SK-N-SH treated with all-trans-retinoic acid at 6 μM for 48 hours (cell line): ENCODE measurements around the gene SH3PXD2A.
A peak's percentile ranks its signal among the peaks of the same experiment; 100 is the strongest.

Experiments used
- ATAC-seq: fragments of 200-7000 bp; cut with Tn5 transposase; 3 replicates; pipeline ENCODE4 v1.9.1; 2020; ENCODE audit warnings: mild to moderate bottlenecking, moderate library complexity
- ARNTL ChIP-seq: fragments of 450-650 bp; formaldehyde crosslinking; IDR thresholded peaks from 2 replicates; pipeline ENCODE4 v1.5.0; 2020; ENCODE audit warnings: low read depth, mild to moderate bottlenecking, moderate library complexity, borderline replicate concordance
- BACH2 ChIP-seq: fragments of 250-450 bp; sonication (Bioruptor Pico); IDR thresholded peaks from 2 replicates; pipeline ENCODE4 v1.9.0; 2021; ENCODE audit warnings: mild to moderate bottlenecking, borderline replicate concordance
- CREB5 ChIP-seq: fragments of 250-450 bp; sonication (Bioruptor Pico); IDR thresholded peaks from 2 replicates; pipeline ENCODE4 v1.5.1; 2020; ENCODE audit warnings: low read depth, mild to moderate bottlenecking, moderate library complexity
- CSDC2 ChIP-seq: fragments of 250-450 bp; sonication (Bioruptor Pico); IDR thresholded peaks from 2 replicates; pipeline ENCODE4 v1.5.0; 2020; ENCODE audit warnings: mild to moderate bottlenecking, moderate library complexity
- CSRNP3 ChIP-seq: fragments of 250-450 bp; sonication (Bioruptor Pico); IDR thresholded peaks from 2 replicates; pipeline ENCODE4 v1.5.1; 2021; ENCODE audit warnings: mild to moderate bottlenecking, moderate library complexity
- ESRRG ChIP-seq: fragments of 250-450 bp; sonication (Bioruptor Pico); IDR thresholded peaks from 2 replicates; pipeline ENCODE4 v1.6.1; 2021; ENCODE audit warnings: mild to moderate bottlenecking
- GLIS3 ChIP-seq: fragments of 250-450 bp; sonication (Bioruptor Pico); IDR thresholded peaks from 2 replicates; pipeline ENCODE4 v1.5.0; 2020; ENCODE audit warnings: mild to moderate bottlenecking, moderate library complexity
- ISL1 ChIP-seq: fragments of 250-450 bp; sonication (Bioruptor Pico); IDR thresholded peaks from 2 replicates; pipeline ENCODE4 v2.1.2; 2022; ENCODE audit warnings: mild to moderate bottlenecking, moderate library complexity
- OSR1 ChIP-seq: fragments of 250-450 bp; sonication (Bioruptor Pico); IDR thresholded peaks from 2 replicates; pipeline ENCODE4 v1.8.0; 2022; ENCODE audit warnings: moderate library complexity, mild to moderate bottlenecking, inconsistent platforms
- POU6F1 ChIP-seq: fragments of 250-450 bp; sonication (Bioruptor Pico); IDR thresholded peaks from 2 replicates; pipeline ENCODE4 v1.8.0; 2021; ENCODE audit warnings: low read depth, mild to moderate bottlenecking, moderate library complexity, borderline replicate concordance
- RARB ChIP-seq: fragments of 250-450 bp; sonication (Bioruptor Pico); IDR thresholded peaks from 2 replicates; pipeline ENCODE4 v1.8.0; 2021; ENCODE audit warnings: mild to moderate bottlenecking, moderate library complexity
- SNAI2 ChIP-seq: fragments of 250-450 bp; sonication (Bioruptor Pico); IDR thresholded peaks from 2 replicates; pipeline ENCODE4 v1.5.0; 2020; ENCODE audit warnings: mild to moderate bottlenecking, moderate library complexity
- TCF4 ChIP-seq: fragments of 250-450 bp; sonication (Bioruptor Pico); IDR thresholded peaks from 2 replicates; pipeline ENCODE4 v1.8.0; 2021; ENCODE audit warnings: mild to moderate bottlenecking, moderate library complexity, borderline replicate concordance
- TOX ChIP-seq: fragments of 250-450 bp; sonication (Bioruptor Pico); IDR thresholded peaks from 2 replicates; pipeline ENCODE4 v1.8.0; 2021; ENCODE audit warnings: mild to moderate bottlenecking, moderate library complexity, borderline replicate concordance
- TSHZ2 ChIP-seq: fragments of 250-450 bp; sonication (Bioruptor Pico); IDR thresholded peaks from 2 replicates; pipeline ENCODE4 v1.5.0; 2020; ENCODE audit warnings: mild to moderate bottlenecking, moderate library complexity
- ZC3H10 ChIP-seq: fragments of 250-450 bp; sonication (Bioruptor Pico); IDR thresholded peaks from 2 replicates; pipeline ENCODE4 v1.5.1; 2021; ENCODE audit warnings: mild to moderate bottlenecking, moderate library complexity
- ZFP3 ChIP-seq: fragments of 250-450 bp; sonication (Bioruptor Pico); IDR thresholded peaks from 2 replicates; pipeline ENCODE4 v1.5.0; 2020; ENCODE audit warnings: mild to moderate bottlenecking, moderate library complexity
- ZNF70 ChIP-seq: fragments of 450-650 bp; formaldehyde crosslinking; IDR thresholded peaks from 2 replicates; pipeline ENCODE4 v1.5.0; 2020; ENCODE audit warnings: mild to moderate bottlenecking, moderate library complexity
- ZNF8 ChIP-seq: fragments of 450-650 bp; formaldehyde crosslinking; IDR thresholded peaks from 2 replicates; pipeline ENCODE4 v1.5.0; 2020; ENCODE audit warnings: mild to moderate bottlenecking, moderate library complexity
- TF ChIP-seq, protein P1 (sequence below): fragments of 250-450 bp; sonication (Bioruptor Pico); IDR thresholded peaks from 2 replicates; pipeline ENCODE4 v1.8.0; 2020; ENCODE audit warnings: mild to moderate bottlenecking, moderate library complexity, borderline replicate concordance

SH3PXD2A gene

GRCh38 chr10:103758294-103758681 is 97.1 kb downstream of the SH3PXD2A start:
- TF ChIP-seq ZNF8 (CRISPR knock-in tag), result no peak
- no peak for TF ChIP-seq ISL1 (CRISPR knock-in tag)
- TF ChIP-seq, protein P1, sequence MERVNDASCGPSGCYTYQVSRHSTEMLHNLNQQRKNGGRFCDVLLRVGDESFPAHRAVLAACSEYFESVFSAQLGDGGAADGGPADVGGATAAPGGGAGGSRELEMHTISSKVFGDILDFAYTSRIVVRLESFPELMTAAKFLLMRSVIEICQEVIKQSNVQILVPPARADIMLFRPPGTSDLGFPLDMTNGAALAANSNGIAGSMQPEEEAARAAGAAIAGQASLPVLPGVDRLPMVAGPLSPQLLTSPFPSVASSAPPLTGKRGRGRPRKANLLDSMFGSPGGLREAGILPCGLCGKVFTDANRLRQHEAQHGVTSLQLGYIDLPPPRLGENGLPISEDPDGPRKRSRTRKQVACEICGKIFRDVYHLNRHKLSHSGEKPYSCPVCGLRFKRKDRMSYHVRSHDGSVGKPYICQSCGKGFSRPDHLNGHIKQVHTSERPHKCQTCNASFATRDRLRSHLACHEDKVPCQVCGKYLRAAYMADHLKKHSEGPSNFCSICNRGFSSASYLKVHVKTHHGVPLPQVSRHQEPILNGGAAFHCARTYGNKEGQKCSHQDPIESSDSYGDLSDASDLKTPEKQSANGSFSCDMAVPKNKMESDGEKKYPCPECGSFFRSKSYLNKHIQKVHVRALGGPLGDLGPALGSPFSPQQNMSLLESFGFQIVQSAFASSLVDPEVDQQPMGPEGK (CRISPR knock-in tag), result no peak
- no peak for TF ChIP-seq GLIS3 (CRISPR knock-in tag)
- TF ChIP-seq TOX (CRISPR knock-in tag), result no peak
- no peak for TF ChIP-seq CSRNP3 (CRISPR knock-in tag)
- TF ChIP-seq CSDC2 (CRISPR knock-in tag), result no peak
- no peak for TF ChIP-seq ZNF70 (CRISPR knock-in tag)
- no peak for TF ChIP-seq RARB (CRISPR knock-in tag)
- no peak for TF ChIP-seq BACH2
- TF ChIP-seq CREB5, result no peak
- TF ChIP-seq ZFP3 (CRISPR knock-in tag), result no peak
- TF ChIP-seq ZC3H10 (CRISPR knock-in tag), result no peak
- TF ChIP-seq, all 23 proteins: peak for 0
- ATAC-seq, result no peak

GRCh38 chr10:103757531-103758293 is 97.7 kb downstream of the SH3PXD2A start:
- ATAC-seq, result peak; percentile 78
- TF ChIP-seq, protein P1 (CRISPR knock-in tag), result no peak
- TF ChIP-seq ZNF8 (CRISPR knock-in tag), result no peak
- no peak for TF ChIP-seq OSR1 (CRISPR knock-in tag)
- no peak for TF ChIP-seq BACH2
- TF ChIP-seq ARNTL, result no peak
- TF ChIP-seq GLIS3 (CRISPR knock-in tag), result no peak
- TF ChIP-seq TSHZ2, result no peak
- TF ChIP-seq SNAI2 (CRISPR knock-in tag), result no peak
- TF ChIP-seq ISL1 (CRISPR knock-in tag), result no peak
- no peak for TF ChIP-seq TOX (CRISPR knock-in tag)
- no peak for TF ChIP-seq CSDC2 (CRISPR knock-in tag)
- TF ChIP-seq ESRRG (CRISPR knock-in tag), result no peak
- no peak for TF ChIP-seq TCF4 (CRISPR knock-in tag)
- TF ChIP-seq ZC3H10 (CRISPR knock-in tag), result no peak
- no peak for TF ChIP-seq POU6F1 (CRISPR knock-in tag)
